Cardiac fibroblast (primary cell): ENCODE results near the gene GEN1.
A peak's percentile ranks its signal among the peaks of the same experiment; 100 is the strongest.

Experiments
- DNase-seq, 2 donors: peaks; one replicate each; pipeline versions ENCODE4 v3.0.0 to v3.0.0-alpha.2; 2010; ENCODE audit warnings: low read depth in 2 of 2
- H3K4me3 ChIP-seq, 2 donors: replicated peaks in 1 of 2; 1 replicate in 1 of 2; 2 replicates in 1 of 2; pipeline ENCODE4 v1.5.1; 2011; ENCODE audit warnings: low read depth in 2 of 2, low read length in 2 of 2, mild to moderate bottlenecking in 2 of 2, moderate library complexity in 1 of 2
- CTCF ChIP-seq: IDR thresholded peaks from one replicate; pipeline ENCODE4 v1.5.1; 2011; ENCODE audit warnings: low read depth, mild to moderate bottlenecking, low read length, inconsistent platforms

Gene GEN1

GRCh38 chr2:17713291-17713690 lies 40.6 kb upstream of the GEN1 start:
- DNase-seq = no peak
- no peak for TF ChIP-seq CTCF
- H3K4me3 ChIP-seq = no peak overlapping the region

- DNase-seq = no peak
Observed at GRCh38 chr2:17717666-17718065, 36.3 kb upstream of the GEN1 start.

GRCh38 chr2:17718689-17719088 lies 35.2 kb upstream of the GEN1 start:
- TF ChIP-seq CTCF = no peak
- no peak overlapping the region for H3K4me3 ChIP-seq
- no peak for DNase-seq

More at GRCh38 chr2:17717666-17718065, 36.3 kb upstream of the GEN1 start:
- no peak for TF ChIP-seq CTCF
- no peak overlapping the region for H3K4me3 ChIP-seq

- peak; percentile 38 to 46 for DNase-seq
- H3K4me3 ChIP-seq = no peak overlapping the region
- peak; percentile 75 for TF ChIP-seq CTCF
Observed at GRCh38 chr2:17719562-17720371, 34.2 kb upstream of the GEN1 start.

GRCh38 chr2:17728210-17728609 lies 25.7 kb upstream of the GEN1 start:
- TF ChIP-seq CTCF = no peak
- DNase-seq = no peak
- no peak overlapping the region for H3K4me3 ChIP-seq

GRCh38 chr2:17729880-17730279 lies 24.1 kb upstream of the GEN1 start:
- TF ChIP-seq CTCF = no peak

More at GRCh38 chr2:17729880-17730279, 24.1 kb upstream of the GEN1 start:
- no peak for DNase-seq
- no peak overlapping the region for H3K4me3 ChIP-seq
